GM21529 (cell line): Measurements from ENCODE around the gene NCK1.
A peak's percentile ranks its signal among the peaks of the same experiment; 100 is the strongest.
"Not testable (repeated sequence)": the region's sequence is repeated elsewhere in the genome, so short reads cannot be mapped to it uniquely, and the experiment has no call there.

ENCODE experiments used
- ATAC-seq: cut with Tn5 transposase; IDR thresholded peaks from one replicate; pipeline ENCODE4 v1.9.1; 2021; ENCODE audit not compliant: unreplicated experiment

NCK1 gene

DNA sequence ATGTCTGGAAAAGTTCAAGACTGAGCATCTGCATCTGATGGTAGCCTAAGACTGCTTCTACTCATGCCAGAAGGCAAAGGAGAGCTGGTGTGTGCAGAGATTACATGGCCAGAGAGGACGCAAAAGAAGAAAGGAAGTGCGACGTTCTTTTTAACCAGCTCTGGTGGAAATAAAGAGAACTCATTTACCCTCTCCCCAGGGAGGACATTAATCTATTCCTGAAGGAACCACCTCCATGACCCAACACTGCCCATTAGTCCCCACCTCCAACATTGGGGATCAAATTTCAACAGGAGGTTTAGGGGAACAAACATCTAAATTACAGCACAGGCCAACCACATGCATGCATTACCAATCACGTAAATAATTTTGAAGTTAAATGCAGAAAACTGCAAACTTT is 1.5 kb upstream of the NCK1 start:
- no peak for ATAC-seq

DNA sequence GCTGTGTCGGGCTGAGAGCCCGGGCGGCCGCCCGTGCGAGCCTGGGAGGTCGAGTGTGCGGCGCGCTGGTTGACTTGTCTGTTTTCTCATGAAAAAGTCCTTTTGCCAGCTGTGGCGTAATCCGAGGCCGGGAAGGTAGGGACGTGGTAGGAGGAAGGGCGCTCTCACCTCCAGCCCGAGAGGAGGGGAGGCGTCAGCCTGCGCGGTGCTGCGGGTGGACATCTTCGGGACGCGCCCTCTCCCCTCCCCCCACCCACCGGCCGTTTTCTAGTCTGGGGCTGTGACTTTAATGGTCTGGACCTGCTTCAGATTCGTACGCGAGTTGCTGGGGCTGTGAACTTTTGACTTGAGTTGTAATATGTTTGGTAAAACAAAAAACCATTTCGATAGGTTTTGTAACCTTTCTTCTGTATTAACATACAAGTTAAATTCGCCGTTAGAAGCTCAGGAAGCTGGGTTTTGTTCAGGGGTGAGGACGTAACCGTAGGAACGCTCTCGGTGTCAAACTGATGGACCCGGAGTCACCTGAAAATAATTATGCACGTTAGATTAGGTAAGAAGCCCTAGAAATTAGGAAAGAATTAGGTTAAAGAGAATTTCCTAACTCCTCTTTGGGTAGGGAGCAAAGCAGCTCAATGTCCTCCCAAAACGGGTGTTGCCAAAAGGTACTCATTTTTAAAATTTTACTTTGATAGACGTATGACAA is 762 bp downstream of the NCK1 start:
- peak; percentile 20 for ATAC-seq

DNA sequence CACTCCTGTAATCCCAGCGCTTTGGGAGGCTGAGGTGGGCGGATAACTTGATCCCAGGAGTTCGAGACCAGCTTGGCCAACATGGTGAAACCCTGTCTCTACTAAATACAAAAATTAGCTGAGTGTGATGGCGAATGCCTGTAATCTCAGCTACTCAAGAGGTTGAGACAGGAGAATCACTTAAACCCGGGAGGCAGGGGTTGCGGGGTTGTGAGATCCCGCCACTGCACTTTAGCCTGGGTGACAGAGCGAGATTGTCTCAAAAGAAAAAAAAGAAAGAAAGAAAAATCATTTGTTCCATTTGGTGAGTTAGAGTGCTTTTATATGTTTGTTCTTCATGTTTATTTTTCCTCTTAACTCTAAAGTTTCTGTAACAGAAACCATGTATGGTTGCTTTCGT is 7.3 kb downstream of the NCK1 start:
- ATAC-seq = no peak

DNA sequence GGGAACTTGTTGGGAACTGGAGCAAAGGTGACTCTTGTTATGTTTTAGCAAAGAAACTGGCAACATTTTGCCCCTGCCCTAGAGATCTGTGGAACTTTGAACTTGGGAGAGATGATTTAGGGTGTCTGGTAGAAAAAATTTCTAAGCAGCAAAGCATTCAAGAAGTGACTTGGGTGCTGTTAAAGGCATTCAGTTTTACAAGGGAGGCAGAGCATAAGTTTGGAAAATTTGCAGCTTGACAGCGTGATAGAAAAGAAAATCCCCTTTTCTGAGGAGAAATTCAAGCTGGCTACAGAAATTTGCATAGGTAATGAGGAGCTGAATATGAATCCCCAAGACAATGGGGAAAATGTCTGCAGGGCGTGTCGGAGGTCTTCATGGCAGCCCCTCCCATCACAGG is 10.2 kb downstream of the NCK1 start:
- ATAC-seq = not testable (repeated sequence)

DNA sequence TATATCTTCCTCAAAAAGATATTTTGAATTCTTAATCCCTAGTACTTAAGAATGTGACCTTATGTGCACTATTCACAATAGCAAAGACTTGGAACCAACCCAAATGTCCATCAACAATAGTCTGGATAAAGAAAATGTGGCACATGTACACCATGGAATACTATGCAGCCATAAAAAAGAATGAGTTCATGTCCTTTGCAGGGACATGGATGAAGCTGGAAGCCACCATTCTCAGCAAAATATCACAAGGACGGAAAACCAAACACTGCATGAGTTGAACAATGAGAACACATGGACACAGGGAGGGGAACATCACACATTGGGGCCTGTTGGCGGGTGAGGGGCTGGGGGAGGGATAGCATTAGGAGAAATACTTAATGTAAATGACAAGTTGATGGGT is 17.5 kb downstream of the NCK1 start:
- not testable (repeated sequence) for ATAC-seq

DNA sequence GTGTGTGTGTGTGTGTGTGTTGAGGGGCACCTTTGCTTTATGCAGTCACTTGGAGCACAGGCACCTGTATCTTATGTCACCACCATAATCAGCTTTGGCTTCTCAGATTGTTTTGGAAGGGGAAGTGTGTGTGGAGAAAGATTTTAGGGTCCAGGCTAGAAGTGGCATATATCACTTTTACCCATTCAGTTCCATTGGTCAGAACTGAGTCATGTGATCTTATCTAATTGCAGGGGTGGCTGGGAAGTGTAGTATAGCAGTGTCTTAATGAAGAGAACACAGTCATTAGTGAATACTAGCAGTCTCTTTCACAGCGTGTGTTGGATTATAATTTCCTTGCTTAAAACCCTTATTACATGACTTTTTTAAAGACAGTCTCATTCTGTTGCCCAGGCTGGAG is 20.6 kb downstream of the NCK1 start:
- ATAC-seq = no peak

DNA sequence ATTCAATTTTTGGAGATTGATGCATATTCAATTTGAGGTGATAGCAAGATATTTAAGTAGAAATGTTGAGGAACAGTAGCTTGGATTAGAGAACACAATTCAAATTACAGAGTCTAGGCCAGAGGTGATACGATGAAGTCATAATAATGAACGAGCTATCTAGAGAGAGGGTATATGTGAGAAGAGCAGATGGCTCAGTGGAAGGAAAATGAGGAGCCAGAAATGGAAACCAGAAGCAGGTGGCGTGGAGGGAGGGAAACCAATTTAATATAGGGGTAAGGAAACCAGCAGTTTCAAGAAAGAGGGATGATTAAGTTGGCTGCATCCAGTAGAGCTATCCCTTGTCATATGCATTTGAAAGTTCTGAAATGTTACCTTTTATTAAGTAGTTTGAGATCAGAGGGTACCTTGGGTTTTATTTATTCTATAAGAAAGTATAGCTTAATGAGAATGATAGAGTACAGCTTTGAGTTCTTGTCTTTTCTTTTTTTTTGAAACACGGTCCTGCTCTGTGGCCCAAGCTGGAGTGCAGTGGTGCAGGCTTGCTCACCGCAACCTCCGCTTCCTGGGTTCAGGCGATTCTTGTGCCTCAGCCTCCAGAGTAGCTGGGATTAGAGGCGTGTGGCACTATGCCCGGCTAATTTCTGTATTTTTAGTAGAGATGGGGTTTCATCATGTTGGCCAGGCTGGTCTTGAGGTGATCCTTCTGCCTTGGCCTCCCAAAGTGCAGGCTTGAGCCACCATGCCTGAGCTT is 22.1 kb downstream of the NCK1 start:
- ATAC-seq = no peak

DNA sequence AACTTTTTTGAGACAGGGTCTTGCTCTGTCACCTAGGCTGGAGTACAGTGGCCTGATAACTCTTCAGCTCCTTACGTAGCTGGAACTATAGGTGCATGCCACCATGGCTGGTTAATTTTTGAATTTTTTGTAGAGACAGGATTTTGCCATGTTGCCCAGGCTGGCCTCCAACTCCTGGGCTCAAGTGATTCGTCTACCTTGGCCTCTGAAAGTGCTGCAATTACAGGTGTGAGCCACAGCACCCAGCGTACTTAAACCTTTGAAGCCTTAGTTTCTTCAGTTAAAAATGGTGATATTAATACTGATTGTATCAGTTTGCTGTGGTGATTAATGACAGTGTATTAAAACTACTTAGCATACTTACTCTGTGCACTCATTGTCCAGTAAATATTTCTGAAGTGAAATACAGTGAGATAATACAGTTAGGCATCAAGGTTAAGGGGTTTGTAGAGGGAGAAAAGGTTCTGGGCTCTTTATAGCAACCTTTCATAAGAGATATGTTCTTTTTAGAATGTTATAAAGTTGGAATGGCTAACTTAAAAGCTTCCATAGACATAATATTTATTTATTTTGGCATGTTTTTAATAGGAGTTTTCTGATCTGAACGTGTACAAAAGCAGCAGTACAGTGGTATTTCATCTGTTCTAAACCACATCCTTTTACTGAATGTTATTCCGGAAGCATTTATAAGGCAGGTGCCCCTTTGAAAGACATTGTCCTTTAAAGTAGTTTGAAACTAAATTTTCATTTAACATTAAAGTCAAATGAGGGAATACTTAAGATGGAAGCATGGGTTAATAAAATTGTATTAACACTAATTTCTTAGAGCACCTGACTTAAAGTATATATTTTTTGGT is 23.6 kb downstream of the NCK1 start:
- no peak for ATAC-seq

DNA sequence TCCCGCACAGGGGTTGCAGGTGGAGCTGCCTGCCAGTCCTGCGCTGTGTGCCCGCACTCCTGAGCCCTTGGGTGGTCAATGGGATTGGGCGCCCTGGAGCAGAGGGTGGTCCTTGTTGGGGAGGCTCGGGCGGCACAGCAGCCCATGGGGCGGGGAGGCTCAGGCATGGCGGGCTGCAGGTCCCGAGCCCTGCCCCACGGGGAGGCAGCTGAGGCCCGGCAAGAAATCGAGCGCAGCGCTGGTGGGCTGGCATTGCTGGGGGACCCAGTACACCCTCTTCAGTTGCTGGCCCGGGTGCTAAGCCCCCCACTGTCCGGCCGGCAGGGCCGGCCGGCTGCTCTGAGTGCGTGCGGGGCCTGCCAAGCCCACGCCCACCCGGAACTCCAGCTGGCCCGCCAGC is 27.9 kb downstream of the NCK1 start:
- no peak for ATAC-seq

DNA sequence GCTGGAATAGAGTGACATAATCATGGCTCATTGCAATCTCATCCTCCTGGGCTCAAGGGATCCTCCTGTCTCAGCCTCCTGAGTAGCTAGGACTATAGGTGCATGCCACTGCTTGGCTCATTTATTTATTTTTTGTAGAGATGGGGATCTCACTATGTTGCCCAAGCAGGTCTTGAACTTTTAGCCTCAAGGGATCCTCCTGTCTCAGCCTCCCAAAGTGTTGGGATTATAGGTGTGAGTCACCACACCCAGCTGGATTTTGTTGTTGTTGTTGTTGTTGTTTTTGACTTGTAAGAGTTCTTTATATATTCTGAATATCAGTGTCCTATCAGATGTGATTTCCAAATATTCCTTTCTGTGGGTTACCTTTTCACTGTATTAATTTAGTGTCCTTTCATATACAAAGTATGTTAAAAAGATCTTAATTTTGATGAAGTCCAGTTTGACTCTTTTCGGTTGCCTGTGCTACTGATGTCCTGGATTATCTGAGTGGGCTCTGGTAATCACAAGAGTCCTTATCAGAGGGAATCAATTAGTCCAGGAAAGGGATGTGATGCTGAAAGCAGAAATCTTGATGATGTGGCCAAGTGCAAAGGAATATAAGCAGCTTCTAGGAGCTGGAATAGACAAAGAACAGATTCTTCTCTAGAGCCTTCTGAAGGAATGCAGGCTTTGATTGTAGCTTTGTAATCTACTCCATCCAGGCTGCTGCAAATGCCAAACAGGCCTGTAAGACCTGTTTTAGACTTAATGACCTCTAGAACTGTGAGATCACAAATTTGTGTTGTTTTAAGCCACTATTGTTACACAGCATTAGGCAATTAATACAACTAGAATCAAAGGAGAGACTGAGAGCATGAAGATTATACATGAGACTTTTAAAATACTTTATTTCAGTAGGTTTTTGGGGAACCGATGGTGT is 30.2 kb downstream of the NCK1 start:
- no peak for ATAC-seq

DNA sequence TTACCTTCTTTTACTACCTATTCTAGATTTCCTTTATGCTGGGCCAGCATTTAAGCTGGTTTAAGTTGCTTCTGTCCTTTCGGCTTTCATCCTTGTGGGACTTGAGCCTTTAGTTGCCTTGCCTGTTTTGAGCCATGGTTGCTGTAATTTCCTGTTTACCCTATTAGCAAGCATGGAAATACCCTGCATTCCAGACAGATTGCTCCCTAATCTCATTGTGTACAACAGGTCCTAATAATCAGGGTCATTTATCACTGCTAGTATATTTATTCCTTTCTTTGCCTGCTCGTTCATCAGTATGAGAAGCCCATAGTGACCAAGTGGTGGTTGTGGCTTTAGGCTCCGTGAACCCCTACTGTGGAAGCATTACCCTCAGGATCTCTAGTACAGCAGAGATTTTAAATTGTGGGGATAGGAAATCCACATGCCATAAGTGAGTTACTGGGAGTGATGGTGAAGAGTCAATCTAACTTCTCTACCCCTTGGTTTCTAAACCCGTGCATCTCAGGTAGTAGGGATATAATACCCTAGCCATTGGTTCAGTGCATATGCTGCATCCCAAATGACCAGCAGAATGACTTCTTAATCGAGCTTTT is 31.9 kb downstream of the NCK1 start:
- no peak for ATAC-seq

DNA sequence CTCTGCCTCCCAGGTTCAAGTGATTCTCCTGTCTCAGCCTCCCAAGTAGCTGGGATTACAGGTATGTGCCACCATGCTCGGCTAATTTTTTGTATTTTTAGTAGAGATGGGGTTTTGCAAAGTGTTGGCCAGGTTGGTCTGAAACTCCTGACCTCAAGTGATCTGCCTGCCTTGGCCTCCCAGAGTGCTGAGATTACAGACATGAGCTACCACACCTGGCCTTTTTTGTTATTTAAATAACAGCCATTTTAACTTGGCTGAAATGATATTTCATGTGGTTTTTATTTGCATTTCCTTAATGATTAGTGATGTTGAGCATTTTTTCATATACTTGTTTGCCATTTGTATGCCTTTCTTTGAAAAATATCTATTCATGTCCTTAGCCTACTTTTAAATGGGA is 35.2 kb downstream of the NCK1 start:
- not testable (repeated sequence) for ATAC-seq

DNA sequence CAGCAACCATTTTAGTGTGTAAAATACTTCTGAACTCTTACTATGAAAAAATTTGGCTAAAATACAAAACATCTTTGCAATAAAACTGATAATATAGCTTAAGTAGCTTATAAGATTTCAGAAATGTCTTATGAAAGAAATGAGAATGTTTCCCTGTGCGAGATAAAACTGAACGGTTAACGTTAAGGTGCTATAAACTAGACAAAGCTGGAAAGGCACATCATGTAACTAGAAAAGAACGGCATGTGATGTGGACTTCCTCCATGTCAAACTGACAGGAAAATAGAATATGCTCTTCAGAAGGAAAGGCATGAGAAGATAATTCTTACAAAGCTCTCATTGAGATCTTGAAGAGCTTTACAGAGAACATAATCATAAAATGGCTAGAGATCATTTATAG is 36.5 kb downstream of the NCK1 start:
- no peak for ATAC-seq

DNA sequence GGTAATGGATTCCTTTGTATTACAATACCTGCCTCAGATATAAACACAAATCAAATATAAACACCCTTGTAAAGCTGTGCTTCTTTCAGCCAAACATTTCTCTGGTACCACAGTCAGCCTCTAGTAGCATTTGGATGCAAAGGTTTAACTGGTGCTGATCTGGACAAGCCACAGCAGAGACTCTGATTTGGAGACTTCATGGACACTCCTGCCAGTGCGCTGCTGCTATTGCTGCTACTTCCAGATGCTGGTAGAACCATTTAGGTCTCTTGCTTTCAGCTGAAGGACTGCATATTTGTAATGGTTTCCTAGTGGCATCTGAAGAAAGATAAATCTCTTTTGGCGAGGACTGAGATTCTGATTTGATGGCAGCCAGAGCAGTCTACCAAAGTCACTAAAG is 36.9 kb downstream of the NCK1 start:
- no peak for ATAC-seq

DNA sequence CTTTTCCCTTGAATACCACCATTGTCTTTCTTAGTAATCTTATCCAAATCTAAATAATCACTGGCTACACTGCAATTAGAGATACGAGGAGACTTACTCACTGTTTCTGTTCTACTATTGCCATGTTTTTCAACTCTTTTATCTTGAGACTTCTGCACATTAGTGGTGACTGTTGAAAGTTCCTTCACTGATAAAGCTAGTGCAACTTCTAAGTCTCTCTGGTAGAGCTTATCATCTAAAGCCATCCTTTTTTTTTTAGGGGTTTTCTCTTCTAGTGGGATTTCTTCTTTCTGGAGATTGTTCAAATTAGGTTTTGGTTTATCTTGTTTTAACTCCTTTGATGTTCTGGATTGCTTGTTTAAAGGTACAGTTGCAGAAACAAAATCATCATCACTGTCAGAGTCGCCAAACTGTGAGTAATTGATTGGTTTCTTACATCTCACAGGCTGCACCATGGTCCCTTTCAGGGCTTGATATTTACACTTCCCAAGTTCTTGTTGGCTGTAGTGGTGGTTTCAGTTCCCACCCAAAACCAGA is 37.7 kb downstream of the NCK1 start:
- no peak for ATAC-seq

DNA sequence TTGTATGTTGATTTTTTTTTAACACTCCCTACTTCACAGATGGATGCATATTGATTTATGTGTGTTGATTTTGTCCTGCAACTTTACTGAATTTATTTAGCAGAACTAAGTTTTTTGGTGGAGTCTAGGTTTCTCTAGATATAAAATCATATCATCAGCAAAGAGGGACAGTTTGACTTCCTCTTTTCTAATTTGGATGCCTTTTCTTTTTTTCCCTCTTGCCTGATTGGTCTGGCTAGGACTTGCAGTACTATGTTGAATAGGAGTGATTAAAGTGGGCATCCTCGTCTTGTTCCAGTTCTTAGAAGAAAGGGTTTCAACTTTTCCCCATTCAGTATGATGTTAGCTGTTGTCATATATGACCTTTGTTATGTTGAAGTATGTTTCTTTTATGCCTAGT is 38.7 kb downstream of the NCK1 start:
- ATAC-seq = not testable (repeated sequence)

DNA sequence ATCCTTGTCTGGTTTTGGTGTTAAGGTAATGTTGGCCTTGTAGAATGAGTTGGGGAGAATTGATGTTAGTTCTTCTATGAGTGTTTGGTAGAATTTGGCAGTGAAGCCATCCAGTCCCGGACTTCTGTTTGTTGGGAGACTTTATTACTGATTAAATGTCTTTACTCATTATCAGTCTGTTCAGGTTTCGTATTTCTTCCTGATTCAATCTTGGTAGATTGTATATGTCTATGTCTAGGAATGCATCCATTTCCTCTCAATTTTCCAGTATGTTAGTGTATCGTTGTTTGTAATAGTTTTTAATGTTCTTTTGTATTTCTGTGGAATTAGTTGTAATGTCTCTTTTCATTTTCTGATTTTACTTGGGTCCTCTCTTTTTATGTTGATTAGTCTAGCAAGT is 39.4 kb downstream of the NCK1 start:
- ATAC-seq = no peak

DNA sequence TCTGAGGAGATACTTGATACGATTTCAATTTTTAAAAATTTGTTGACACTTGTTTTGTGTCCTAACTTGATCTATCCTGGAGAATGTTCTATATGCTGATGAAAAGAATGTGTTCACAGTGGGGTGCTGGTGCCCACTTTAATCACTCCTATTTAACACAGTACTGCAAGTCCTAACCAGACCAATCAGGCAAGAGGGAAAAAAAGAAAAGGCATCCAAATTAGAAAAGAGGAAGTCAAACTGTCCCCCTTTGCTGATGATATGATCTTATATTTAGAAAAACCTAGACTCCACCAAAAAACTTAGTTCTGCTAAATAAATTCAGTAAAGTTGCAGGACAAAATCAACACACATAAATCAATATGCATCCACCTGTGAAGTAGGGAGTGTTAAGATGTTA is 40.5 kb downstream of the NCK1 start:
- not testable (repeated sequence) for ATAC-seq

DNA sequence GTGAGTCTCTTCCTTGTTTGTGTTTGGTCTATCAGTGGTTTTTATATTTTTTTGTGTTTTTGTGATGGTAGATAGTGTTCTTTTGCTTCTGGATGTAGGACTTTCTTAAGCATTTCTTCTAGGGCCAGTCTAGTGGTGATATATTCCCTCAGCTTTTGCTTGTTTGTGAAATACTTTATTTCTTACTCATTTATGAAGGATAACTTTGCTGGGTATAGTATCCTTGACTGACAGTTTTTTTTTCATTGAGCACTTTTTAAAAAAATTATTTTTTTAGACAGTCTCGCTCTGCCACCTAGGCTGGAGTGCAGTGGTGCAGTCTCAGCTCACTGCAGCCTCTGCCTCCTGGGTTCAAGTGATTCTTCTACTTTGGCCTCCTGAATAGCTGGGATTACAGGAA is 41.9 kb downstream of the NCK1 start:
- no peak for ATAC-seq

DNA sequence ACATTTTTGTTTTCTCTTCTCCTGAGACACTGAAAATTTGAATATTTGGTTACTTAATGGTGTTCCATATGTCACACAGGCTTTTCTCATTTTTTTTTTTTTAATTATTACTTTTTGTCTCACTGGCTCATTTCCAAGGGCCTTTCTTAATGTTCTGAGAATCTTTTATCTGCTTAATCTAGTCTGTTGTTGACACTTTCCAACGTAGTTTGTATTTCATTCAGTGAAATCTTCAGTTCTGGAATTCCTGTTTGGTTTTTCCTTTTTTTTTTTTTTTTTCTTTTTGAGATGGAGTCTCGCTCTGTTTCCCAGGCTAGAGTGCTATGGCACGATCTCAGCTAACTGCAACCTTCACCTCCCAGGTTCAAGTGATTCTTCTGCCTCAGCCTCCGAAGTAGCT is 42.7 kb downstream of the NCK1 start:
- ATAC-seq = no peak
